Measurements from ENCODE around the gene CEP112.

CEP112 gene

GRCh38 chr17:65729207-65729606 is 462.7 kb downstream of the CEP112 start:
- TF ChIP-seq, protein P1, sequence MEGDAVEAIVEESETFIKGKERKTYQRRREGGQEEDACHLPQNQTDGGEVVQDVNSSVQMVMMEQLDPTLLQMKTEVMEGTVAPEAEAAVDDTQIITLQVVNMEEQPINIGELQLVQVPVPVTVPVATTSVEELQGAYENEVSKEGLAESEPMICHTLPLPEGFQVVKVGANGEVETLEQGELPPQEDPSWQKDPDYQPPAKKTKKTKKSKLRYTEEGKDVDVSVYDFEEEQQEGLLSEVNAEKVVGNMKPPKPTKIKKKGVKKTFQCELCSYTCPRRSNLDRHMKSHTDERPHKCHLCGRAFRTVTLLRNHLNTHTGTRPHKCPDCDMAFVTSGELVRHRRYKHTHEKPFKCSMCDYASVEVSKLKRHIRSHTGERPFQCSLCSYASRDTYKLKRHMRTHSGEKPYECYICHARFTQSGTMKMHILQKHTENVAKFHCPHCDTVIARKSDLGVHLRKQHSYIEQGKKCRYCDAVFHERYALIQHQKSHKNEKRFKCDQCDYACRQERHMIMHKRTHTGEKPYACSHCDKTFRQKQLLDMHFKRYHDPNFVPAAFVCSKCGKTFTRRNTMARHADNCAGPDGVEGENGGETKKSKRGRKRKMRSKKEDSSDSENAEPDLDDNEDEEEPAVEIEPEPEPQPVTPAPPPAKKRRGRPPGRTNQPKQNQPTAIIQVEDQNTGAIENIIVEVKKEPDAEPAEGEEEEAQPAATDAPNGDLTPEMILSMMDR (IDR thresholded peaks at IDR 0.05; ENCODE audit: control insufficient read depth, extremely low read depth, insufficient read depth), result no peak
- no peak overlapping the region for H3K4me3 ChIP-seq (ENCODE audit: low read depth, low read length)

GRCh38 chr17:65727832-65728231 is 464.1 kb downstream of the CEP112 start:
- DNase-seq (ENCODE audit: low read depth), result peak; percentile 62
- TF ChIP-seq, protein P1 (IDR thresholded peaks at IDR 0.05; ENCODE audit: control insufficient read depth, extremely low read depth, insufficient read depth), result no peak
- H3K4me3 ChIP-seq (ENCODE audit: low read depth, low read length), result no peak overlapping the region

More at GRCh38 chr17:65729207-65729606, 462.7 kb downstream of the CEP112 start:
- no peak for DNase-seq (ENCODE audit: low read depth)

DNA sequence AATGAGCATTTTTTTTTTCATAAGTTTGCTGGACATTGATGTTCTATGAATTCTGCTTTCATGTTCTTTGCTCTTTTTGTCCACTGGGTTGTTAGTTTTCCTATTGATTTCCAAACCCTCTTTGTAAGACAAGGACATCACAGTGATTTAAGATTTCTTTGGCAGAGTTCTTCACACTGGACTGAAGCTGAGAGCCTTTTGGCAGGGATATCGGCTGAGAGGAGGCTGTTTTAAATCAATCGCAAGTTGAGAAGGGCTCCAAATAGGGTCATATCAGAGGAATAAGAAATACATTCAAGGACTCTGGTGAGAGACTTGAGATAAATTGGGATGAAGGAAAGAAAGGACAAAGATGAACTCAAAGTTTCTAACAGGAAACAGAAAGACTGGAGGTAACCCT is 464.7 kb downstream of the CEP112 start:
- no peak for DNase-seq (ENCODE audit: low read depth)
- H3K4me3 ChIP-seq (ENCODE audit: low read depth, low read length), result no peak overlapping the region
- TF ChIP-seq, protein P1 (IDR thresholded peaks at IDR 0.05; ENCODE audit: control insufficient read depth, extremely low read depth, insufficient read depth), result no peak

- H3K4me3 ChIP-seq (ENCODE audit: low read depth, low read length), result no peak overlapping the region
- DNase-seq (ENCODE audit: low read depth), result peak; percentile 73
- TF ChIP-seq, protein P1 (IDR thresholded peaks at IDR 0.05; ENCODE audit: control insufficient read depth, extremely low read depth, insufficient read depth), result no peak
Observed at GRCh38 chr17:65723431-65724151, 468.3 kb downstream of the CEP112 start.

DNA sequence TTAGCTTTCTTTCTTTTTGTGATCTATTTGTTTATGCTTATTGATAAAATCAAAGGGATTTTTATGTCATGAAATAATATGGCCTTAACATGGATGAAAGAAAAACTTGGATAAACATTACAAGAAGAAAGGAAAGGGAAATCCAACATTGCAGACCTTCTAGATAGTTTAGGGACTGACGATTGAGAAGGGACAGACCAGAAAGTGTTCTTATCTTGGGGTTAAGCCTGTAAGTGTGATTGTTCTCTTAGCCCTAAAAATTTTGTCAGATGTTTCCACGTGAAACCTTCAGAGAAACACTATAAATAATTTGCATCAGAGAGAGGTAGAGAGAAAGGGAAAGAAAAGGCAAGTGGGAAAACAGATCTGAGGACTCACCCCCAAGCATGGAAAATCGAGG is 473.3 kb downstream of the CEP112 start:
- H3K4me3 ChIP-seq (ENCODE audit: low read depth, low read length), result no peak overlapping the region
- TF ChIP-seq, protein P1 (IDR thresholded peaks at IDR 0.05; ENCODE audit: control insufficient read depth, extremely low read depth, insufficient read depth), result no peak
- no peak for DNase-seq (ENCODE audit: low read depth)

GRCh38 chr17:65712383-65713267 is 479.3 kb downstream of the CEP112 start:
- TF ChIP-seq, protein P1 (IDR thresholded peaks at IDR 0.05; ENCODE audit: control insufficient read depth, extremely low read depth, insufficient read depth), result no peak
- H3K4me3 ChIP-seq (ENCODE audit: low read depth, low read length), result no peak overlapping the region
- no peak for DNase-seq (ENCODE audit: low read depth)
